Esophagus (tissue), 2 donors: ENCODE results near the gene PTPDC1. TPM values are rescaled to one million over a fixed set of nuclear protein-coding genes. Genes with fewer than 3 reads are reported as not detected.

Source experiments
- H3K27ac ChIP-seq, 2 donors: one replicate each; pipeline ENCODE4 v1.5.1; 2013; ENCODE audit warnings: low read depth in 2 of 2, mild to moderate bottlenecking in 2 of 2, inconsistent platforms in 1 of 2, low read length in 1 of 2, moderate library complexity in 1 of 2
- H3K27me3 ChIP-seq, 2 donors: one replicate each; pipeline ENCODE4 v1.6.1; 2013; ENCODE audit warnings: low read length in 2 of 2, control low read depth in 1 of 2, mild to moderate bottlenecking in 1 of 2; ENCODE audit not compliant: insufficient read depth in 2 of 2, control insufficient read depth in 1 of 2
- H3K36me3 ChIP-seq, 2 donors: one replicate each; pipeline ENCODE4 v1.6.1; 2013; ENCODE audit warnings: low read length in 1 of 2; ENCODE audit not compliant: control insufficient read depth in 2 of 2, insufficient read depth in 2 of 2
- H3K4me1 ChIP-seq, 2 donors: one replicate each; pipeline ENCODE4 v1.6.1; 2013; ENCODE audit warnings: low read length in 1 of 2; ENCODE audit not compliant: control insufficient read depth in 2 of 2, insufficient read depth in 2 of 2
- H3K4me3 ChIP-seq, 2 donors: one replicate each; pipeline ENCODE4 v1.5.1; 2013; ENCODE audit warnings: low read length in 2 of 2, mild to moderate bottlenecking in 2 of 2, low read depth in 1 of 2, moderate library complexity in 1 of 2
- H3K9me3 ChIP-seq, 2 donors: one replicate each; pipeline ENCODE4 v1.6.1; 2013; ENCODE audit warnings: mild to moderate bottlenecking in 2 of 2, low read depth in 1 of 2, low read length in 1 of 2, moderate library complexity in 1 of 2; ENCODE audit not compliant: control insufficient read depth in 2 of 2, insufficient read depth in 1 of 2
- WGBS, 2 donors: extraction: QIAGEN DNeasy Blood & Tissue Kit; methylation state at CpG; one replicate each; pipeline ENCODE4 v1.1.7; 2013; 5-methylcytosine and 5-hydroxymethylcytosine counted together
- polyA plus RNA-seq, 2 donors: library from polyadenylated mRNA; stranded (reverse); fragments of 200-250 nt; gene quantifications; one replicate each; pipeline ENCODE4 v1.2.3, GENCODE V29; 2013
- donor health status: healthy with polysubstance abuse.
- donor health status: Bipolar disorder and iron deficiency.

PTPDC1 gene
- polyA plus RNA-seq, 2 donors: 1.00 to 2.0 TPM

GRCh38 chr9:94139672-94140417 lies 55.6 kb downstream of the PTPDC1 start:
- peaks cover 4 to 12% of the 10 kb centered on the region in 2 donors for H3K4me1 ChIP-seq
- 17 to 38% methylated on average over 13 of the region's 13 CpGs for WGBS, 2 donors

GRCh38 chr9:94140418-94140780 lies 56.1 kb downstream of the PTPDC1 start:
- H3K36me3 ChIP-seq: no peaks in the 10 kb centered on the region
- H3K9me3 ChIP-seq: no peaks in the 10 kb centered on the region
- H3K27me3 ChIP-seq: no peaks in the 10 kb centered on the region
- no peak overlapping the region for H3K4me3 ChIP-seq
- 35 to 50% methylated on average over 4 of the region's 4 CpGs for WGBS, 2 donors
- peak overlapping the region; percentile 44 to 89 for H3K27ac ChIP-seq
- H3K4me1 ChIP-seq: peaks cover 4 to 12% of the 10 kb centered on the region in 2 donors

More at GRCh38 chr9:94139672-94140417, 55.6 kb downstream of the PTPDC1 start:
- Histone ChIP-seq H3K4me3 (no peak overlapping the region), H3K36me3 (no peaks in the 10 kb centered on the region), H3K27me3 (no peaks in the 10 kb centered on the region), H3K27ac (peak overlapping the region; percentile 44 to 89), H3K9me3 (no peaks in the 10 kb centered on the region)

GRCh38 chr9:94140791-94141790 lies 56.8 kb downstream of the PTPDC1 start:
- no peaks in the 10 kb centered on the region for H3K27me3 ChIP-seq
- no peak overlapping the region for H3K4me3 ChIP-seq
- no peaks in the 10 kb centered on the region for H3K9me3 ChIP-seq
- peaks cover 4 to 12% of the 10 kb centered on the region in 2 donors for H3K4me1 ChIP-seq
- 78 to 82% methylated on average over 13 of the region's 13 CpGs for whole genome bisulfite sequencing, 2 donors
- H3K27ac ChIP-seq: peak overlapping the region in 1 of 2 donors; percentile 89
- no peaks in the 10 kb centered on the region for H3K36me3 ChIP-seq

GRCh38 chr9:94142353-94142752 lies 58.1 kb downstream of the PTPDC1 start:
- 73 to 82% methylated on average over 5 of the region's 5 CpGs for WGBS, 2 donors
- H3K27ac ChIP-seq: no peak overlapping the region

GRCh38 chr9:94144394-94144793 lies 60.1 kb downstream of the PTPDC1 start:
- peak overlapping the region in 1 of 2 donors; percentile 47 for H3K27ac ChIP-seq
- WGBS, 2 donors: 41 to 50% methylated on average over 2 of the region's 2 CpGs
- H3K27me3 ChIP-seq: no peaks in the 10 kb centered on the region
- no peaks in the 10 kb centered on the region for H3K36me3 ChIP-seq
- H3K4me3 ChIP-seq: no peak overlapping the region
- peaks cover 4 to 12% of the 10 kb centered on the region in 2 donors for H3K4me1 ChIP-seq
- H3K9me3 ChIP-seq: peaks cover 0 to 2% of the 10 kb centered on the region in 2 donors

More at GRCh38 chr9:94142353-94142752, 58.1 kb downstream of the PTPDC1 start:
- H3K36me3 ChIP-seq: no peaks in the 10 kb centered on the region
- H3K4me3 ChIP-seq: no peak overlapping the region
- peaks cover 0 to 2% of the 10 kb centered on the region in 2 donors for H3K9me3 ChIP-seq
- H3K4me1 ChIP-seq: peaks cover 4 to 12% of the 10 kb centered on the region in 2 donors
- H3K27me3 ChIP-seq: no peaks in the 10 kb centered on the region

GRCh38 chr9:94145640-94146039 lies 61.4 kb downstream of the PTPDC1 start:
- Histone ChIP-seq H3K27me3 (no peaks in the 10 kb centered on the region), H3K36me3 (no peaks in the 10 kb centered on the region), H3K9me3 (peaks cover 0 to 2% of the 10 kb centered on the region in 2 donors), H3K27ac (no peak overlapping the region), H3K4me3 (no peak overlapping the region), H3K4me1 (peaks cover 4 to 7% of the 10 kb centered on the region in 2 donors)
- 67 to 77% methylated on average over 5 of the region's 5 CpGs for WGBS, 2 donors

- H3K36me3 ChIP-seq: no peaks in the 10 kb centered on the region
- H3K9me3 ChIP-seq: peaks cover 0 to 2% of the 10 kb centered on the region in 2 donors
- H3K4me1 ChIP-seq: no peaks in the 10 kb centered on the region
- no peak overlapping the region for H3K4me3 ChIP-seq
- H3K27ac ChIP-seq: no peak overlapping the region
- H3K27me3 ChIP-seq: no peaks in the 10 kb centered on the region
- 54 to 65% methylated on average over 13 of the region's 13 CpGs for WGBS, 2 donors
These were observed 63.5 kb downstream of the PTPDC1 start for GRCh38 chr9:94147776-94148175.

- Histone ChIP-seq H3K9me3 (peaks cover 0 to 2% of the 10 kb centered on the region in 2 donors), H3K4me1 (no peaks in the 10 kb centered on the region), H3K36me3 (no peaks in the 10 kb centered on the region)
These were observed 64.2 kb downstream of the PTPDC1 start for GRCh38 chr9:94148419-94148818.

GRCh38 chr9:94149696-94150095 lies 65.4 kb downstream of the PTPDC1 start:
- 91 to 93% methylated on average over 6 of the region's 6 CpGs for WGBS, 2 donors
- no peaks in the 10 kb centered on the region for H3K4me1 ChIP-seq

More at GRCh38 chr9:94148419-94148818, 64.2 kb downstream of the PTPDC1 start:
- no peaks in the 10 kb centered on the region for H3K27me3 ChIP-seq
- 75 to 83% methylated on average over 5 of the region's 5 CpGs for WGBS, 2 donors
- H3K27ac ChIP-seq: no peak overlapping the region
- H3K4me3 ChIP-seq: no peak overlapping the region

More at GRCh38 chr9:94149696-94150095, 65.4 kb downstream of the PTPDC1 start:
- Histone ChIP-seq H3K9me3 (peaks cover 0 to 2% of the 10 kb centered on the region in 2 donors), H3K4me3 (no peak overlapping the region), H3K27me3 (no peaks in the 10 kb centered on the region), H3K27ac (no peak overlapping the region), H3K36me3 (no peaks in the 10 kb centered on the region)
